Spleen (tissue), 7 donors: ENCODE measurements around the gene RSF1.

Experiments
- POLR2A ChIP-seq, 3 donors: fragments of 450-650 bp; IDR thresholded peaks; one replicate each; pipeline ENCODE4 v1.5.1; 2017; ENCODE audit warnings: antibody characterized with exemption in 3 of 3, mild to moderate bottlenecking in 1 of 3
- POLR2AphosphoS5 ChIP-seq, 3 donors: sonication (generic); formaldehyde crosslinking; IDR thresholded peaks; one replicate each; pipeline ENCODE4 v1.5.1; 2017; ENCODE audit warnings: antibody characterized with exemption in 3 of 3
- TF ChIP-seq, protein P1 (sequence below), 11 experiments: fragments of 200-600 bp in 7 of 11; fragments of 450-650 bp in 4 of 11; sonication (generic) in 4 of 11; IDR thresholded peaks in 8 of 11; conservative IDR thresholded peaks in 3 of 11; 1 replicate in 7 of 11; 2 replicates in 4 of 11; pipeline versions ENCODE4 v1.4.0 to v1.8.0; 2016 to 2021; ENCODE audit warnings: antibody characterized with exemption in 11 of 11, inconsistent platforms in 4 of 11, mild to moderate bottlenecking in 1 of 11
- donor health status: DM: no; HTN: no; CAD: no; lungs with moderate emphysema.
- donor health status: DM: no; HTN: no; CAD: no.
- donor health status: DM: no; HTN: no; CAD: no.

GRCh38 chr11:77611921-77612320 lies 208.6 kb downstream of the RSF1 start:
- TF ChIP-seq, protein P1, sequence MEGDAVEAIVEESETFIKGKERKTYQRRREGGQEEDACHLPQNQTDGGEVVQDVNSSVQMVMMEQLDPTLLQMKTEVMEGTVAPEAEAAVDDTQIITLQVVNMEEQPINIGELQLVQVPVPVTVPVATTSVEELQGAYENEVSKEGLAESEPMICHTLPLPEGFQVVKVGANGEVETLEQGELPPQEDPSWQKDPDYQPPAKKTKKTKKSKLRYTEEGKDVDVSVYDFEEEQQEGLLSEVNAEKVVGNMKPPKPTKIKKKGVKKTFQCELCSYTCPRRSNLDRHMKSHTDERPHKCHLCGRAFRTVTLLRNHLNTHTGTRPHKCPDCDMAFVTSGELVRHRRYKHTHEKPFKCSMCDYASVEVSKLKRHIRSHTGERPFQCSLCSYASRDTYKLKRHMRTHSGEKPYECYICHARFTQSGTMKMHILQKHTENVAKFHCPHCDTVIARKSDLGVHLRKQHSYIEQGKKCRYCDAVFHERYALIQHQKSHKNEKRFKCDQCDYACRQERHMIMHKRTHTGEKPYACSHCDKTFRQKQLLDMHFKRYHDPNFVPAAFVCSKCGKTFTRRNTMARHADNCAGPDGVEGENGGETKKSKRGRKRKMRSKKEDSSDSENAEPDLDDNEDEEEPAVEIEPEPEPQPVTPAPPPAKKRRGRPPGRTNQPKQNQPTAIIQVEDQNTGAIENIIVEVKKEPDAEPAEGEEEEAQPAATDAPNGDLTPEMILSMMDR (IDR thresholded peaks at IDR 0.05 in 8 of 11, conservative IDR thresholded peaks at IDR 0.05 in 3 of 11) = no peak
- no peak for TF ChIP-seq POLR2A (IDR thresholded peaks at IDR 0.05)
- no peak for TF ChIP-seq POLR2AphosphoS5 (IDR thresholded peaks at IDR 0.05)
